GM19463 (cell line): ENCODE data around the gene MGLL.
A peak's percentile ranks its signal among the peaks of the same experiment; 100 is the strongest.

ENCODE experiments used
- ATAC-seq: cut with Tn5 transposase; IDR thresholded peaks from one replicate; pipeline ENCODE4 v1.9.1; 2021; ENCODE audit warnings: mild to moderate bottlenecking, moderate library complexity; ENCODE audit not compliant: unreplicated experiment

MGLL gene

GRCh38 chr3:127761441-127761801 is 60.9 kb downstream of the MGLL start:
- no peak for ATAC-seq

- ATAC-seq = no peak
Measured at GRCh38 chr3:127760791-127761440, 61.4 kb downstream of the MGLL start.

DNA sequence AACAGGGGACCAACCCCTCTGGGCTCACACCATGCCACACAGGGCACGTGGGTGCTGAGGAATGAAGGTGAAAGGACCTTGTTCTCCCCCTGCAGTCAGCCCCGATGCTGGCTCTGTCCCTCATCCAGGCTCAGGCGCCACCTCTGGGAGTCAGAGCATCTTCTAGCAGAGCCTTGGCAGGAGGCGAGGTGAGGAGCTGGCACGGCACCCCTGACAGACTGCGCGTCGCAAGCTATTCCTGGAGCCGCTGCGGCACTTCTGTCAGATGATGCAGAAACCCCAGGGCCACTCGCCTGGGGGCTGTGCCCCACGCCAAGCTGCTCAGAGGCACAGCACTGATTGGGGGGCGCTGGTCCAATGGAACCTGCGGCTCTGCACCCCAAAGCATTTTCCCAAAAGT is 62.0 kb downstream of the MGLL start:
- ATAC-seq = no peak

DNA sequence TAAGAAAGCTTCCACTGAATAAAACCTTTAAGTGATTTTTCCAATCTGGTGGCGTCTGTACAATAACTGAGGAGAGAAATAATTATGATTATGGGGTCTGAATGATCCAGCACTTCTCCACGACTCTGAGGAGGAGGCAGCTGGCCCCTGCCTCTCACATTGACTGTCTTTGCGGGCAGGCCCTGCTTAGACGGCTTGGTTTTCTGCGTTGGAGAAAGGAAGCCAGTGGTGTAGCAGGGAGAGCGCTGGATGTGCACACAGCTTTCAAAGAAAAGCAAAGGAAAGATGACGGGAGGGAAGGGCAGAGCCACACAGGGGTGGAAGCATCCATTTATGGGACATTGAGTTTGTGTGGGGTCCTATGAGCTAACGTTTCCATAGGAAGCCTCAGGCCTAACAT is 62.5 kb downstream of the MGLL start:
- ATAC-seq = no peak

DNA sequence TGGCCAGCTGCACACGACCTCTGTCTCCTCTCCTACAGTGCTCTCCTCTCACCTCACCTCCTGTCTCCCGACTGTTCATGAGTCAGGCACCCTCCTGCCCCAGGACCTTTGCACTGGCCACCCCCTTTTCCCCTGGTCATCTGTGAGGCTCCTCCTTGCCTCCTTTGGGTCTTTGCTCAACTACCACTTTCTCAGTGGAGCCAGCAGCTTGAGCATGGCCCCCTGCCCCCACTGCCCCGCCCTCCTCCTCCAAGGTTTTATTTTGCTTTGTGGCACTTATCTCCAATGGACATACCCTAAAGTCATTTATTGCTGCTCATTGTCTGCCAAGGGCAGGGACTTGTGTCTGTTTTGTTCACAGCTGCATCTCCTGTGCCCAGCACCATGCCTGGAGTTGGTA is 64.3 kb downstream of the MGLL start:
- no peak for ATAC-seq

GRCh38 chr3:127755305-127755681 is 67.0 kb downstream of the MGLL start:
- no peak for ATAC-seq

DNA sequence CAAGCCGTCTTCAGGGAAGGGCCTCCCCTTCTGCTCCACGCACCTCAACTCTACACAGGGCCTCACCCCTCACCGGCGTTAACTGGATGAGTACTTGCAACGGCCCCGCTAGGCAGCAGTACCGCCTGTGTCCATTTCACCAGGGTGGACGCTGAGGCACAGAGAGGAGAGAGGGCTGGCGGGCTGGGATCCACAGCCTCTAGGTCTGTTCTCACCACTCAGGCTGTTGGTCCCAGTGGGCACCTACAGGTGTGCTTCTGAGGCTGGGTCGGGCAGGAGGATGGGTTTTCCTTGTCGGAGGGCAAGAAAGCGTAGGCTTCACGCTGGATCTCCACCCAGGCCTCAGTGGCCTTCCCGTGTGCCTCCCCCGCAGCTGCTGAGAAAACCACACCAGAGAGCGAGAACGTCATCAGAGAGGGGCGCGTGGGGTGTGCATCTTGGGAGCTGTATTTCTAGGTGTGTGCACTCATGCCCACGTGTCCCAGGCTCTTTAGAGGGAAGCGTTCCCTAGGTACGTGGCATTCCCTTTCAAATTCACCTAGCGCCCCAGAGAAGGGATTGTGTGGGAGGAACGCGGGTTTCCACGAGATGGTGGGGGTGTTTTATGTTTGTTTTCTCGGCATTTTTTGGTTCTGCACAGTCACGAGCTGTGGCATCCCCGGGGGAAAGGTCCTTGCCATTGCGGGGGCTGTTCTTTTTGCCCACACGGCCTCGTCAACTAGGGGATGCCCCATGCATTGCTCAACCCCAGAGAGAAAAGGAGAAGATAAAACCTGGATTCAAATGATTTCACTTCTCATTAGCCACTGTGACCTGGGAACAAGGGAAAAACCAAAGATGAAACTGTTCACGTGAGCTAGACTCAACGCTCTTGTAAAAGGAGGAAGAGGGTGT is 67.7 kb downstream of the MGLL start:
- ATAC-seq = peak; percentile 18

GRCh38 chr3:127753898-127754410 is 68.4 kb downstream of the MGLL start:
- ATAC-seq = peak; percentile 21

- no peak for ATAC-seq
Measured at GRCh38 chr3:127753338-127753737, 69.0 kb downstream of the MGLL start.

DNA sequence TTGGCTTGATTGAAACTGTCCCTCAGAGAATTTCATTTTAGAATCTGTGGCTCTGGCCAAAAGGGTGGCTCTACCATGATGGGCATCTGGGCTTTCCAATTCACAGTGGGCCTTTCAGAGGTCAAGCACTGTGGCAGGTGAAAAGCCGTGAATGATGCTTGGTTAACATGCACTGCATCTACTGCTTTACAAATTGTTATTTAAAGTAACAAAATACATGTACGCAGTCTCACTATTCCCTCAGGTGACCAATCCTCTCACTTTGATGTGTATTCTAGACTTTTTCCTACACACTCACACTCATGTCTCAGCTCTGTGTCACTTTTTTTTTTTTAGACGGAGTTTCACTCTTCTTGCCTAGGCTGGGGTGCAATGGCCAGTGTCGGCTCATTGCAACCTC is 70.5 kb downstream of the MGLL start:
- ATAC-seq = no peak

- no peak for ATAC-seq
Measured at GRCh38 chr3:127751163-127751621, 71.1 kb downstream of the MGLL start.

DNA sequence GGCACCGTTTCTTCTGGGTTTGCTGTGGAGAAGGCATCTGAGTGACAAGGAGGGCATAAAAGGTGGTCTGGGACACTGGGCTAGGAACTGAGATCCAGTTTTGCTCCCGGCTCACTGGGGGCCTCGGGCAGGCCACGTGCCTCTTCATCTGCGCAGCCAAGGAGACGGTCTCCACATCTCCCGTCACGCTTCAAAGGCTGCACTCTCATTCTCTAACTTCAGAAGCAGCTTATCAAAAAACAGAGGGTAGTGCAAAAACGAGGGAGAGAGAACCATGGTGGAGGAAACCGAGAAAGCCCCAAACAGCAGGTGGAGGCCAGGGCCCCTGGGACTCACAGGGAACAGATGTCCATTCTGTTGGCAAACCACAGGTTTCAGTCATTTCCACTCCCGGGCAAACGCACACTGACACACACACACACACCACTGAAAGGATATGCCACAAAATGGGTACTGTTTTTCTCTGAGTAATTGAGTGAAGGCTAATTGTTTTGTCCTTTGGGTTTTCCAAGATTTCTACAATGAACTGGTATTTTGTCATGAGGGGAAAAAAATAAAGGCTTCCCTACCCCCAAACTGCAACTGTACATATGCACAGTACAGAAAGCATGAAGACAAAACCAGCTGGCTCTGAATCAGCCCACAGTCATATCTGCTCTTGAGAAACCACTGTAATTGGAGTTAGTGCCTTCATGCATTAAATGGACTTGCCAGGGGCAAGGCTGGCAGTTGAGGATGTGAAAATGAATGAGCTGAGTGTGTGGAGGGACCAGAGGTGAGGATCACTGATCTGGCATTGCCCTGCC is 71.9 kb downstream of the MGLL start:
- ATAC-seq = peak; percentile 33

DNA sequence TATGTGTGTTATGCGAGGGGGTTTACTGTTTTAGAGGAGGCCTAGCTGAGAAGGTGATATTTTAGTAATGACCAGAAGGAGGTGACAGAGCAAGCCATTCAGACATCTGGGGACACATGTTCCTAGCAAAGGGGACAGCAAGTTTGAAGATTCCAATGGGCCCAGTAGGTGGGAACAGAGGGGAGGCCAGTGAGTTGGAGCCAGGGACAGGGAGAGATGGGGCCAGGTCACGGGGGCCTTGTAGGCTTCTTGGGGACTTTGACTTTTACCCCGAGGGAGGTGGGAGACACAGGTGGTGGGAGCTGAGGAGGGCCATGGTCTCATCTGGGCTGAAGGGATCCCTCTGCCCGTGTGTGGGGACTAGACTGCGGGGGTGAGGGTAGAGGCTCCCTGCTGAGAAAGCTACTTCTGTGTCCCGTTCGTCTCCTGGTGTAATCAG is 72.5 kb downstream of the MGLL start:
- no peak for ATAC-seq

DNA sequence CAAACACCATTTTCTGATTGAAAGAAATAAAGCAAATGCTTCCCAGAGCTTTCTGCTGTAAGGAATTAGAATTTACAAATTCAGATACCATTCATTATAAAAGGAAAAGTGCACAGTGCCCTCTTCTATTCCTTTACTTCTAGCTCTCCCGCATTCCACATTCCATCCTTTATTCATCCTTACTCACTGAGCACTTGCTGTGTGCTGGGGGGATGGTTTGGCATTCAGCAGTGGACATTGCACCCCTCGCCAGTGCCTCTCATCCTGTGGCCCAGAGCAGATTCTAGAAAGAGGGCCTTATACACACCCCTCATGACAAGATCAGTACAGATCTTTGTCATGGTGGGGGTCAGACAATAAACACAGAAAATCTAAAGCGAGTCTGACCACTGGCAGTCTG is 73.0 kb downstream of the MGLL start:
- no peak for ATAC-seq

- ATAC-seq = no peak
Measured at GRCh38 chr3:127748754-127749327, 73.5 kb downstream of the MGLL start.

GRCh38 chr3:127747751-127748521 is 74.4 kb downstream of the MGLL start:
- no peak for ATAC-seq

DNA sequence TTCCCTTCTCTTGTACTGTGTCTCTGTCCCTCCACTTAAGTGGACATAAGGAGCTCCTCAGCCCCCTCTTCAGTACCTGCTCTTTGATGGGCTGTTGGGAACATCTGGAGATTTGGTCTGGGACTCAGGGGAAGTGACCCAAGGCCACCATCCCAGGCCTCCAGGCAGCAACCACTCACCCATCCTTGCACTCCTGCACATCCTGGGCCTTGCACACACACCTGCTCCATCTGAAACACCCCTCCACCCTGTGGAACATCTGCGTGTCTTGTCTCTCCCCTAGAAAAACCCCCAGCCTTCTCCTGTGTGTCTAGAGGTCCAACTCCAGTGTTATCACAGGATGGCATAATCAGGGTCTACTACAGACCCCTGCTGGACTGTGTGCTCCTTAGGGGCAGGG is 75.2 kb downstream of the MGLL start:
- no peak for ATAC-seq

- ATAC-seq = no peak
Measured at GRCh38 chr3:127746400-127747057, 75.8 kb downstream of the MGLL start.

GRCh38 chr3:127745656-127746399 is 76.5 kb downstream of the MGLL start:
- ATAC-seq = no peak
